NCI-H1436 treated with DMSO at 0.1 percent for 48 hours (cell line): ENCODE results near the gene C1GALT1C1.

Experiments
- DNase-seq: peaks from one replicate; lab custom pipeline; 2025; lab: John Stamatoyannopoulos, UW

C1GALT1C1 gene

DNA sequence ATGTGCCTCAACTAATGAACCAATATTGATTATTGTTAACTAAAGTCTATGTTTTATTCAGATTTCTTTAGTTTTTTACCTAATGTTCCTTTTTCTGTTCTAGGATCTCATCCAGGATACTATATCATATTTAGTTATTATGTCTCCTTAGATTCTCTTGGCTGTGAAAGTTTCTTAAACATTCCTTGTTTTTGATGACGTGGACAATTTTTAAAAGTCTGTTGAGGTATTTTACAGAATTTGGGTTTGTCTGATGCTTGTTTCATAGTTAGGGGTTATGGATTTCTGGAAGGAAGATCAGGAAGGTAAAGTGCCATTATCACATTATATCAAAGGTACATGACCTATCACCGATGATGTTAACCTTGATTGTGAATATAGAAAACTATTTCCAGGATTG lies 44.2 kb downstream of the C1GALT1C1 start:
- no peak for DNase-seq
